T-helper 1 cell treated with Interleukin-12 subunit alpha and Interleukin-12 subunit beta and Interleukin-4 antibody, amounts not matched to agents 30 ng/mL and 1 ng/mL, for 36 hours (primary cell): Measurements from ENCODE around the gene CHMP5. TPM values are rescaled to one million over a fixed set of nuclear protein-coding genes. Genes with fewer than 3 reads are reported as not detected.
"Not testable (repeated sequence)": the region's sequence is repeated elsewhere in the genome, so short reads cannot be mapped to it uniquely, and the experiment has no call there.

Experiments used
- intact Hi-C: fragments of 100-400 bp; cut with micrococcal nuclease; formaldehyde crosslinking; loops from one replicate; pipeline ENCODE4 v1.15.1; 2024
- total RNA-seq: library from RNA; stranded (reverse); gene quantifications from 2 replicates; pipeline ENCODE4 v1.2.3, GENCODE V29; 2022

Gene CHMP5
- total RNA-seq, 1 donor from 2014 or later, result 84.2 TPM

DNA sequence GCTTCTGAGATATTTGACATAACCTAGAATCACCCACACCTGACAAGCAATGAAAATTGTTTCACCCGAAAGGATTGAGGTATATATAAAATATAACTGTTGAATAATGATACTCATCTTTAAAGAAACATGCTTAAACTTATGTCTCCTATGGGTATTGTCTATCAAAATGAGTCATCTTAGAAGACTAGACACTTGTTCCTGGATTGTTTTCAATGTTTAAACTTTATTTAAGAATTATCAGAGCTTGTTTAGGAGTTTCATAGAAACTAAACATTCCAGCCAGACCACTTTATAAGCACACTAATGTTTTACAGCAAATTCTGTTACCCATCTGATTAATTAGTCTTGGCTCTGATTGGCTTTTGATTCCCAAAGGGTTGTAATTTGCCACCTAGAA lies 45.1 kb downstream of the CHMP5 start:
- intact Hi-C loops, result loop anchor here (5.0 to 10.0 kb wide), 2 partner anchors 37 to 1765 kb away; partner anchors contain the start of genes FANCG and VCP

DNA sequence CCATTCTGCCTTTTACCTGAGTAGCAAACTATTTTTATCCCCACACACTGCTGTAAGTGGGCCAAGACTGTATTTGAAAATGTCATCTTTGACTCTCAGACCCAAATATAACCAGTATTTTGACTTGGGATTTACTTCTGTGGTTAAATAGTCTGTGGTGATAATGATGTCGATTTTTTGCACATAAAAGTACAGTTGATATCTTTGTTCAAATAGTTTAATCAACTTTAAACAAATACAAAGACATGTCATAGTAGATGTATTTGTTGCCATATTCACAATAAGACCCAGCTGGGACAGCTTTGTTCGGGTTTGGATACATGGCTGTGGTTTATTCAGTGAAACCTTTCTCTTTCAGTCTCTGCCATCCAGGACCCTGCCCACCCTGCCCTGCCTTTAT lies 45.9 kb downstream of the CHMP5 start:
- intact Hi-C loops, result loop anchor here (5.0 kb wide), 1 partner anchor 37 kb away; no protein-coding TSS in a partner anchor

DNA sequence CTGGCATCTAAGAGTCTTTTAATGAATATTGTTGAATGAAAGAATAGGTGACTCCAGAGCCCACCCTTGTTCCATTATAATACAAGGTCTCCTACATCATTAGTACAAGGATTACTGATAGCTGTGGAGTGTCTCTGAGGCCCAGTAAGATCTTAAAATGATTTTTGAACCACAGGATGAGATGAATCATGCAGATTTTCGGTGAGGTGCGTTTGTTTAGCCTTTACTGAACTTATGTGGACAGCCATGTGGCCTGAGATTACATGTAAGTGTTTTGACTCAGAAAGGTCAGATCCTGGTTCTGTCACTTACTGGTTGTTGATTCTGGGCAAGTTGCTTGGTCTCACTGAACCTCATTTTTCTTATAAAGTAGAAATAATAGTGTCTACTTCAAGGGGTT lies 47.1 kb downstream of the CHMP5 start:
- intact Hi-C loops, result loop anchor here (5.0 kb wide), 1 partner anchor 35 kb away; no protein-coding TSS in a partner anchor

DNA sequence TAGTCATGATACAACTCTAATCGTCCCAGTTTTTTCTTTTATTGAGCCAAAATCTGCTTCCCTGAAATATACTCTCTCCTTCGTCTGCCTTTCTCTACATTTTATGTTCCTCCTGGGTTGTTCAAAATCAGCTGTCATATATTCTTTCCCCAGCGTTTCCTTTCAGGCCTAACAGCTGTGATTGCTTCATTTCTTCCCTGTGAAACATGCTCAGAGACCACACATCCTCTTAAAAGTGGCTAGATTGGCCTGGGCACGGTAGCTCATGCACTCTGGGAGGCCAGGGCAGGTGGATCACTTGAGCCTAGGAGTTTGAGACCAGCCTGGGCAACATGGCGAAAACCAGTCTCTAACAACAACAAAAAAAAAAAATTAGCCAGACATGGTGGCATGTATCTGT lies 50.5 kb downstream of the CHMP5 start:
- intact Hi-C loops, result no loop called here

DNA sequence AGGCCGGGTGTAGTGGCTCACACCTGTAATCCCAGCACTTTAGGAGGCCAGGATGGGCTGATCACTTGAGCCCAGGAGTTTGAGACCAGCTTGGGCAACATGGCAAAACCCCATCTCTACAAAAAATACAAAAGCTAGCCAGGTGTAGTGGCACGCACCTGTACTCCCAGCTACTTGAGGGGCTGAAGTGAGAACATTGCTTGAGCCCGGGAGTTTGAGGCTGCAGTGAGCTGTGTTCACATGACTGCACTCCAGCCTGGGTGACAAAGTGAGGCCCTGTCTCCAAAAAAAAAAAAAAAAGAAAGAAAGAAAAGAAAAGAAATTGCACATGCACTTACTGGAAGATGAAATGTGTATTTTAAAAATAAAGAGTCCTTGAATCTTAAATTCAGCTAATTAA lies 52.3 kb downstream of the CHMP5 start:
- intact Hi-C loops, result not testable (repeated sequence)

DNA sequence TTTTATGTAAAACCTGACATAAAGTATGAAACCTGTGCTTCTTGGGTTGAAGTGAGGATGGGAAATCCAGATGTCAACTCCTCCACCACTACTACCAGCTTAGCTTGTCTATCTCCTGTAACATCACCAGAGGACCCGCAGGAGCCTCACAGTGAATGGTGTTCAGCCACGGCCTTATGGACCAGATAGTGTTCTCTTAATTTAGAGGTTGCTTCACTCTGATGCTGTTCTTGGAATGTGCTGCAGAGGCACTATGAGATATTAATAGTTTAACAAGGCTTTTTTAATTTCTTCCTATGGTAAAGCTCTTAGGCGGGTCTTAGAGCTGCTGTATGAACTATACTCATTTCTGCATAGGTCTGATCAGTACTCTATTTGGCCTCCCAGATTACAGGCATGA lies 53.4 kb downstream of the CHMP5 start:
- intact Hi-C loops, result loop anchor here (1.0 kb wide), 1 partner anchor 12 kb away; no protein-coding TSS in a partner anchor

DNA sequence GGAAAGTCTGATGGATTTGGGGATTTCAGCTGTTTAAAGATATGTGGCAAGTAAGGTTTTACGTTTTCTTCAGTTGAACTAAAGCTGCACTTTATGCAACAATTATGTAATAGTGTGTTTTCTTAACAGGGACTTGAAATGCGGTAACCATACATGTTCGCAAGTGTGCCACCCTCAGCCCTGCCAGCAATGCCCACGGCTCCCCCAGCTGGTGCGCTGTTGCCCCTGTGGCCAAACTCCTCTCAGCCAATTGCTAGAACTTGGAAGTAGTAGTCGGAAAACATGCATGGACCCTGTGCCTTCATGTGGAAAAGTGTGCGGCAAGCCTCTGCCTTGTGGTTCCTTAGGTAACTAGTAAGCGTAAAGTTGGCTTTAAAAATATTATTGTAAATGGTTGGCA lies 53.9 kb downstream of the CHMP5 start:
- intact Hi-C loops, result loop anchor here (1.0 kb wide), 1 partner anchor 12 kb away; no protein-coding TSS in a partner anchor

DNA sequence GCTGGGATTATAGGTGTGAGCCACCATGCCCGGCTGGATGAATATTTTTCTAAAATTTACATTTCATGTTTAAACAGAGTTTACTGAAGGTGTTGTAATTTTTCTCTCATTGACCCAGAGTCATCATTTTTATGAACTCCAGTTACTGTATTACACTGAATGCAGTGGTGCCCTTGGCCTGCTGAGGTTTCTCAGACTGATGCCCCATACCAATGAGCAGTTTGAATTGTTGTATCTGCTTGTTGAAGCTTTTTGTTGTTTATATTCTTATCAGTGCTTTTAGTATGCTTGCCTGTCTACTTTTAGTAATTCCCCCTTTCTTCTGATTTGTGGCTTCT lies 55.4 kb downstream of the CHMP5 start:
- intact Hi-C loops, result no loop called here

DNA sequence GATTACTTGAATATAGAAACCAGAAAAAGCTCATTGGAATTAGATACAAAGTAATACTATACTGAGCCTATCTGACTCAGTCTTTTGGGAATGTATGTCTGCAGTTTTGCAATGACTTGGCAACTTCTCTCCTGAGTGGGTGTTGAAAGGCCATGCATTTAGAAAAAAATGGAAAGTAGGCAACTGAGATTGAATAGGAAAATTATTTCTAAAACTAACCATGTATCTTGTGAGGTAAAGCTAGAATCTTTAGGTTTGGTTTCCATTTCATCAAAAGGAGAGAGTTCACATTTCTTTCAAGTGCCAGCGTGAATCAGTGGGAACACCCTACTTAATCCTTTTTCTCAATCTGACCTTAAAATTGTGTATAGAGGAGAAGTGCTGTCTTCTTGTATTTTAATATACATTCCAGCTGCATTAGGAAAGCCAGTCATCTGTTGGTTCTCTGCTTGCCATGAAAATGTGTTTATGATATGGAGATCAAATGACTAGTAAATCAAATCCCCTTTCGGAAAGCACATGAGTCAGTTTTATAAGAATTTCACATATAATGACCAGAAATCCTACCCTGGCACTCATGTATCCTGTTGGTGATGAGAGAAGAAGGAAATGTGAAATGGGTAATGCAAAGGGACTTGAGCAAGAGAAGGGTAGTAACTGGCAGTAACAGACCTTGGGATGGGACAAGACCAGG lies 55.9 kb downstream of the CHMP5 start:
- intact Hi-C loops, result no loop called here

DNA sequence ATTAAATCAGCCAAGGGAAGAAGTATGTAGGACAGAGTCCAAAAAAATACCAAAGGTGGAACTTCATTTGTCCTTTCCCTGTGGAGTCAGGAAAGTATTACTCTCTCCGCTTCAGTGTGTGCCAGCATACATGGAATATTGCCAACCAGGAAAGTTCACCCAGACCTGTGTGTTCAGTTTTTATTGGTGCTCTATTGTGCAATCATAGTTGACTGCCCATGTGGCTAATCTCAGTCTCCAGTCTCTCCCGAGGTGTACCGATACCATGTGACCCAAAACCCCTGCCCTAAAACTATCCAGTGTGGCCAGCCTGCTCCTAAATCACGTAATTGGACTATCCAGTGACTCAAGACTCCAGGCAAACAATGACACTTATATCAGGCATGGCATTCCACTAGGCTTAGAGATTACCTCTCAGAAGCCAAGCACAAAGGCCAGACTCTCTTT lies 64.3 kb downstream of the CHMP5 start:
- intact Hi-C loops, result no loop called here

DNA sequence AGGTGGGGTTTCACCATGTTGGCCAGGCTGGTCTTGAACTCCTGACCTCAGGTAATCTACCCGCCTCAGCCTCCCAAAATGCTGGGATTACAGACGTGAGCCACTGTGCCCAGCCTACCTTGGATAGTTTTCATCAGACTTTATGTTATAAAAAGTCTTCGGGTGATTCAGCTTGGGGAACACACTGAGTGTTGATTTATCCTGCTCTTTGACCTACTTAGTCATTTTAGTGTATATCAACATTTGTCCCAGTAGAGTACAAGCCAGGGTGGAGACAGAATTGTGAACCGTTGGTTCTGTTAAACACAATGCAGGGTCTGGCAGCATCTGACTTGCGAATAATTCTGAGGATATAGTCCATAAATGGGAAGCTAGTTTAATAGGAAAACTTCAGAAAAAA lies 65.1 kb downstream of the CHMP5 start:
- intact Hi-C loops, result no loop called here

DNA sequence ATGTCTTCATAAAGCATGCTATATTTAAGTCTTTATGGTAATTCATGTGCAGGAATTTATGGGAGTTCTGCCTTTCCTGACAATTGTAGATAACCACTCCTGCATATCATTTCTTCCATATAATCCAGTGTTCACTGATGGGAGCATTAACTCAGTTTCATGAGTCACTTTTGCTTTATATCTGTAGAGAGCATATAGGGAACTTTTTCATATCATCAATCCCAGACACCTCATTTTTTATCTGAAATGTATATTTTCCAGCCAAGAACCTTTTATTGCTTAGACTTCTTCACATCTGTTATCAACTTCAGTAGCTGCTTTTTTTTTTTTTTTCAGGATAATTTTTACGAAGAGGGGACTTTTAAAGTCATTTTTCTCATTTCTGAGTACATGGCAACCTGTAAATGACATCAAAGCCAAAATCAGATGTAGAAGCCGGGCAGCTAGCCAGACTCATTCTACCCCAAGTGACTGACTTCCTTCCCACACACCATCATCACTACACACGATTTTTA lies 66.6 kb downstream of the CHMP5 start:
- intact Hi-C loops, result no loop called here

Other genes with a start within 250 kb of the CHMP5 start
- 221 and 224 TPM in 2 replicates for gene DNAJA1, start 239.8 kb upstream of the CHMP5 start, total RNA-seq
- gene SMU1, start 188.4 kb upstream of the CHMP5 start, total RNA-seq, result 24.7 and 25.1 TPM in 2 replicates
- 60.9 and 63.5 TPM in 2 replicates for gene B4GALT1, start 97.7 kb upstream of the CHMP5 start, total RNA-seq
- not detected in 2 replicates for gene SPINK4, start 24.9 kb upstream of the CHMP5 start, total RNA-seq
- gene BAG1, start 341 bp upstream of the CHMP5 start, total RNA-seq, result 55.4 and 58.6 TPM in 2 replicates
- gene NFX1, start 25.5 kb downstream of the CHMP5 start, total RNA-seq, result 40.9 and 44.2 TPM in 2 replicates
- gene AQP7, start 137.5 kb downstream of the CHMP5 start, total RNA-seq, result 0.27 and 0.54 TPM in 2 replicates
- gene AQP3, start 182.5 kb downstream of the CHMP5 start, total RNA-seq, result 163 and 165 TPM in 2 replicates
- 51.2 and 51.4 TPM in 2 replicates for gene NOL6, start 208.9 kb downstream of the CHMP5 start, total RNA-seq